Measurements from ENCODE around the gene CYYR1.

The CYYR1 gene

DNA sequence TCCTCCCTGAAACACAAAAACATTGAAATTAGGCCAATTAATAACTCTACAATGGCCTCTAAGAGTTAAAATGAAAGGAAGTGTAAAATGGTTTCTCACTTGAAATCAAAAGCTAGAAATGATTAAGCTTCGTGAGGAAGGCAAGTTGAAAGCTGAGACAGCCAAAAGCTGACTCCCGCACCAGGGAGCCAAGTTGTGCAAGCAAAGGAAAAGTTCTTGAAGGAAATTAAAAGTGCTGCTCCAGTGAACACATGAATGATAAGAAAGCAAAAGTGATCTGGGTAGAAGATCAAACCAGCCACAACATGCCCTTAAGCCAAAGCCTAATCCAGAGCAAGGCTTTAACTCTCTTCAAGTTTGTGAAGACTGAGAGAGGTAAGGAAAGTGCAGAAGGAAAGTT is 22.8 kb downstream of the CYYR1 start:
- DNase-seq = no peak

DNA sequence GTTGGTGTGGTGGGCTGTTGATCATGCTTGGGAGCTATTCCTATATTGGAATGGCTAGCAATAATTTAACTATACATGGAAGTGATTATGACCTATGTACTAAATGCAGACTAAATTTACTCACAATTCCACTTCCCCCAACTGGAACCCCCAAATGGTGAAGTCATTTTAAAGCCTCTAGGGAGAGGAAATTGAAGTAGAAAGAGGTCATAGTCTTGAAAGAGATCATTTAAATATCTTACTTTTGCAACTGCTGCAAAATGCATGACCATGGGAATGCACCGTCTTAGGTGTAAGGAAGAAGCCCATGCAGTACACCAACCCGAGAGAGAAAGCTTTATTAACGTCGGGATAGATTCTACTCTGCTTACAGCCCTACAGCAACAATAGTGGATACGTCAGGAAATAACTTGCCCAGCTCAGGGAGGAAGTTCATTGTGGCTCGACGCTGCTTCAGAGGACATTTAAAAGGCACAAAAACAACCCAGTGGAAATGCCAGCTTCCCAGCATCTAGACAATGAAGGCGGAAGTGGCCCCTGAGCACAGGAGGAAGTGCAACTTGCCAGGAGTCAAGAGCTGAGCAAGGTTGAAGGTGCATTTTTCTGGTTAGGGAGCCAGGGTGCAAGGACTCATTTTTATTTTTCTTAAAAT is 26.5 kb downstream of the CYYR1 start:
- DNase-seq = no peak

DNA sequence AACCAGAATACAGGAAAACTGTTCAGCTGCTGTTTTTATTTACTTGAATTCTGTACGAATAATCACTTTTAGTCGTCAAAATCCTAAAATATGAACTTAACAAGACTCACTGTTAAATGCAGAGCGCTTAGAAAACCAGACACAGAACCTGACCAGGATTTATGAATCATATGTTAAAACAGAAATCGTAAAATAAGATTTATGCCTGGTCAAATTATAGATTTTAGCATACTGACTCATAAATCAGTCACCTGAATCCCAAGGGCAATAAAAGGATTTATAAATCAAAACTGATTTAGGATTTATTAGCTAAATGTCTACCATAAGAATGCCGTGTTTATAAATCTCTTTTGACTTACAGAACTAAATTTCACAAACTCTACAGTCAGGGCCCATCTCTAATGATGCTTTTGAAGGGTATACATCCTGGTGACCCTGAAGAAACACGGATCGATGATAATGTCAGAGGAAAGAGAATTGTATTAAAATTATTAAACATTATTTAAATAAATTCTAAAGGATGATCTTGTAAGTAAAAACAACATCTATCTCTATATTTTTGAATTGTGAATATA is 28.8 kb downstream of the CYYR1 start:
- DNase-seq = no peak

GRCh38 chr21:26540651-26541050 is 32.4 kb downstream of the CYYR1 start:
- no peak for DNase-seq

- DNase-seq = peak; percentile 15
Measured at GRCh38 chr21:26539566-26539965, 33.5 kb downstream of the CYYR1 start.

- DNase-seq = no peak
Measured at GRCh38 chr21:26534517-26534916, 38.6 kb downstream of the CYYR1 start.

GRCh38 chr21:26532208-26532607 is 40.9 kb downstream of the CYYR1 start:
- no peak for DNase-seq

DNA sequence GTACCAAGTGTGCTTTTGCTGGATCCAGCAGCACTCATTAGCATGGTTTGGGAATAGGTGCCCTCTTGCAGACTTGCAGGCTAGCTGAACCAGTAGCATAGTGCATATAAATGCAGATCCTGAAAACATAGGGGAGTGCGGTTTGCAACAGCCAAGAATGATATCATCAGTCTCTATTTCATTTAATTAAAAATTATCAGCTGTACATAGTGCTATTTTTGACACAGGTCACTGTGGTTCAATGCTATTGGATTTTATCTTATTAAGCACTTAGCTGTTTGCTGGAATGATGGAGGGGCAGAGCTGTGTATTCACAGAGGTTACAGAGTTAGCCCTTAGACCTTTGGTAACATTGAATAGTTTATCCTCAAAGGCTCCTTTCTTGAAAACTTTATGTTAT is 43.6 kb downstream of the CYYR1 start:
- no peak for DNase-seq

GRCh38 chr21:26528882-26529281 is 44.2 kb downstream of the CYYR1 start:
- DNase-seq = no peak

- DNase-seq = no peak
Measured at GRCh38 chr21:26522704-26523103, 50.4 kb downstream of the CYYR1 start.

- no peak for DNase-seq
Measured at GRCh38 chr21:26519142-26519541, 53.9 kb downstream of the CYYR1 start.

DNA sequence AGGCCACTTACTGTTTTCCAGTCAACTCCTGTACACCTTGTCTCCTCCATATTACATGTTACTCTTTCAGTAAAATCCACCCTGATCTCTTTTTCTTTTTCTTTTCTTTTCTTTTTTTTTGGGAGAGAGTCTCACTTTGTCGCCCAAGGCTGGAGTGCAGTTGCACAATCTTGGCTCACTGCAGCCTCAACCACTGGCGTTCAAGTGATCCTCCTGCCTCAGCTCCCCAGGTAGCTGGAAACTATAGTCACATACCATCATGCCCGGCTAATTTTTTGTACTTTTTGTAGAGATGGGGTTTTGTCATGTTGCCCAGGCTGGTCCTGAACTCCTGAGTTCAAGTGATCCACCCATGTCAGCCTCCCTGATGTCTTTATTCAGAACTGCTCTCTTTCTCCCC is 57.8 kb downstream of the CYYR1 start:
- no peak for DNase-seq

DNA sequence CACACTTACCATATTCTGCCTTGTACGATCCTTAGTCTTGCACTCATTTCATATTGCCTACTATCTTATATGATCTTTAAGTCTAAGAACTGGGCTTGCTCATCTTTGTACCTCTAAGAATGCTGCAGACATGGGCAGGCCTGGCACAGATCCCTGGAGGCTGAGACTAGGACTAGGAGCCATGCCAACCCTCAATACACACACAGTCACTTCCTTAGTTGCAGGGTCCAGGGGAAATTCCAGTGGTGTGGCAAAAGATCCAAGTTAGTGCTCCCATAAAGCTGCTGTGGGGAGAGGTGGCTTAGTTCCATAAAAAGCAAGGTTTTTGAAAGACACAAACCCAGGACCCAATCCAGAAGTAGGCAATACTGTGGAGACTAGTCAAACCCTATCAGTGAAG is 59.9 kb downstream of the CYYR1 start:
- DNase-seq = no peak

- DNase-seq = no peak
Measured at GRCh38 chr21:26512664-26513063, 60.4 kb downstream of the CYYR1 start.

GRCh38 chr21:26508903-26509302 is 64.2 kb downstream of the CYYR1 start:
- no peak for DNase-seq

GRCh38 chr21:26506956-26507355 is 66.1 kb downstream of the CYYR1 start:
- no peak for DNase-seq

DNA sequence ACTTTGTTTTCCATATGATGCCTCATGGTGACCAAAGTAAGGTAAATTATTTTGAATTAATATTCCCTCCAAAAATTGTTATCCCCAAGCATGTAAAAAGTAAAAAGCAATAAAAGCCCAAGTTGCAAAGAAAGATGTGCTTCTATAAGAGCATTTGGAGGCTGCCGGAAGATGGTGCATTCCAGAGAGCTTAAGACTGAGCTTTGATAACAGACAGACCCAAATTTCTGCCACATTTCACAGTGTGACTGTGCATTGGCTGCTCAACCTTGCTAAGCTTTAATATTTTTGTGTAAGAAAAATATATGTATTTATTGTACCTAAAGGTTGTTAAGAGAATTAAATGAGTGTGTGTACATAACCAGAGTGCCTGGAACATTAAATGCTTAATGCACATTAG is 67.9 kb downstream of the CYYR1 start:
- DNase-seq = no peak

- no peak for DNase-seq
Measured at GRCh38 chr21:26503414-26503813, 69.7 kb downstream of the CYYR1 start.

GRCh38 chr21:26501495-26502021 is 71.5 kb downstream of the CYYR1 start:
- no peak for DNase-seq

GRCh38 chr21:26499495-26499894 is 73.6 kb downstream of the CYYR1 start:
- DNase-seq = peak; percentile 6

DNA sequence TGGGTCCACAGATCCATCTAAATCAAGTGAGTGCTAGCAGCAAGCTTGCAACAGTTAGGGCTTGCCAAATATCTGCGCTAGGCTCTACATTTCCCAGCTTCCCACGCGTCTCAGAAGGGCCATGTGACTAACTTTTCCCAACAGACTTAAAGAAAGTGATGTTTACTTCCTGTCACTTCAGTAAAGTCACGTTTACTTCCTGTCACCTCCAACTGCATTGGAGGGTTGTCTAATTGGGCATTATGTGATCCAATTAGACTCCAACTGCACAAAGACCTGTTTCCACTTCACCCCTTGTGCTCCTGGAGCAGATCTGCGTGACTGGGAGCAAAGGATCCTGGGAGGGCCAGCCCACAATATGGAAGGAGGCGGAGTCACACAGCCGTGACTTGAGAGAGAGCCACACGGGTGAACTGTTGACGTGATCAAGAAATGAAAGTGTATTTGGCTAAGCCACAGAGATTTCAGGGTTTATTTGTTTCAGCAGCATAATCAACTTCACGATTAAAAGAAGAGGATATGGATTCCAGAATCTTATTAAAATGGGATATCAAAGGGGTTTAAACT is 77.7 kb downstream of the CYYR1 start:
- DNase-seq = peak; percentile 9

GRCh38 chr21:26491663-26492062 is 81.4 kb downstream of the CYYR1 start:
- DNase-seq = no peak

DNA sequence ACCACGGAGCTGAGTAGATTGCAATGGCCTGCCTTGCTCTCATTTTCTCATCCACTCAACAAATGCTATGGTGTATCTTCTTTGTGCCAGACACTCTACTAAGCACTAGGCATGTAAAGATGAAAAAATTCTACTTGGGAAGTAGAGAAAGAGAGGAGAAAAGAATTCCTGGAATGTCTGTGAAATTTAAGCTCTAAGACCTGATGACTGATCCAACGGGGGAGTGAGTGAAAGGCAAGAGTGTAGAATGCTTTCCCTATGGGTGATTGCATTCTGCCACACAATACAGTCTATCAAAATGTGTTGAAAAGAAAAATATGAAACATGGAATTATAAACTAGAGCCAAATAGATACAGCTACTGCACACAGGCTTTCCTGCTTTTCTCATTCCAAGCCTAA is 82.3 kb downstream of the CYYR1 start:
- no peak for DNase-seq

DNA sequence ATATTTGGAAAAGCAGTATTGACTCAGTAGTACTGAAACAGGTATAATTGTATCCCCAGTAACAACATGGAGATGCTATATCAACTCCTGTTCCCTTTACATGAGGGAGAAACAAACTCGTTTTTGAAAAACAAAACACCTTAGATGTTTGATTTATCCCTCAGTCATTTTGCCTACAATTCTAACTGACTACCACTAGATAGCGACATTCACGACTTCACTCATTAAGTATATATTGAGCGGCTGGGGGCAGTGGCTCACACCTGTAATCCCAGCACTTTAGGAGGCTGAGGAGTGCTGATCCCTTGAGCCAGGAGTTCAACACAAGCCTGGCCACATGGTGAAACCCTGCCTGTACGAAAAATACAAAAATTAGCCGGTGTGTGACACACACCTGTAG is 83.3 kb downstream of the CYYR1 start:
- no peak for DNase-seq
